Lower lobe of right lung (tissue), 2 donors: ENCODE measurements around the gene BGLAP. TPM values are rescaled to one million over a fixed set of nuclear protein-coding genes. Genes with fewer than 3 reads are reported as not detected.

Experiments used
- ATAC-seq, 2 donors: fragments of 200-7000 bp; cut with Tn5 transposase; one replicate each; pipeline ENCODE4 v1.9.1; 2020 to 2022; ENCODE audit warnings: mild to moderate bottlenecking in 2 of 2, moderate library complexity in 2 of 2
- DNase-seq: peaks from one replicate; pipeline ENCODE4 v3.0.0-alpha.2; 2020
- H3K27ac ChIP-seq: fragments of 200-600 bp; one replicate; pipeline ENCODE4 v1.8.0; 2022
- H3K27me3 ChIP-seq: fragments of 200-600 bp; one replicate; pipeline ENCODE4 v1.8.0; 2022; ENCODE audit warnings: low read depth
- H3K36me3 ChIP-seq: fragments of 200-600 bp; one replicate; pipeline ENCODE4 v1.8.0; 2022; ENCODE audit warnings: mild to moderate bottlenecking
- H3K4me1 ChIP-seq: fragments of 200-600 bp; one replicate; pipeline ENCODE4 v1.8.0; 2022
- H3K4me3 ChIP-seq: fragments of 200-600 bp; one replicate; pipeline ENCODE4 v1.8.0; 2022; ENCODE audit warnings: mild to moderate bottlenecking
- H3K9me3 ChIP-seq: fragments of 200-600 bp; one replicate; pipeline ENCODE4 v1.8.0; 2022
- intact Hi-C: fragments of 100-400 bp; cut with DNase I; formaldehyde crosslinking; loops from one replicate; pipeline ENCODE4 v1.11.0; 2022
- total RNA-seq: library from RNA; stranded (reverse); fragmentation: NEBNext Ultra II Directional; extraction: Animal tissue kit (Norgen Biotek cat#: 25700); gene quantifications from one replicate; pipeline ENCODE4 v1.2.1, GENCODE V29; 2021
- TF ChIP-seq, protein P1 (sequence below): fragments of 200-600 bp; IDR thresholded peaks from one replicate; pipeline ENCODE4 v1.8.0; 2022; ENCODE audit warnings: antibody characterized with exemption, mild to moderate bottlenecking
- donor health status: DM: no; HTN: yes; CAD: no; lungs with severe emphysema.

The BGLAP gene
- total RNA-seq, 1 donor from 2014 or later, result 4.8 TPM

DNA sequence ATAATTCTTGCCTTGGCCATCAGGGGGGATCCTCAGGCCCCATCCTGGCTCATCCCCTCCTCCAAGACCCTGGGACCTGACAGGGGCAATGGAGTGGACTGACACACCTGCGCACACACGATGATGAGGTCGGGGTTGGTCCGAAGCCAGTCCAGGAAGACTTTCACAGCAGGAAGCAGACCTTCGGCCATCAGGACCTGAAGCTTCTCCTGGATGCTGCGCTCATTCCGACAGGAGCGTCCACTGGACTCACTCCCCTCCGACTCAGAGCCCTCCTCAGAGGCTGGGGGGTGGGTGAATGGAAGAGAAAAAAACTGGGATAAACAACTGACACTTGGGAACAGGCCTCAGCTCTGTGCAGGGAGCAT lies 21.3 kb downstream of the BGLAP start:
- no peaks in the 10 kb centered on the region for H3K27me3 ChIP-seq
- ATAC-seq (peak in 1 of 2 donors; percentile 8), DNase-seq (no peak)
- TF ChIP-seq, protein P1, sequence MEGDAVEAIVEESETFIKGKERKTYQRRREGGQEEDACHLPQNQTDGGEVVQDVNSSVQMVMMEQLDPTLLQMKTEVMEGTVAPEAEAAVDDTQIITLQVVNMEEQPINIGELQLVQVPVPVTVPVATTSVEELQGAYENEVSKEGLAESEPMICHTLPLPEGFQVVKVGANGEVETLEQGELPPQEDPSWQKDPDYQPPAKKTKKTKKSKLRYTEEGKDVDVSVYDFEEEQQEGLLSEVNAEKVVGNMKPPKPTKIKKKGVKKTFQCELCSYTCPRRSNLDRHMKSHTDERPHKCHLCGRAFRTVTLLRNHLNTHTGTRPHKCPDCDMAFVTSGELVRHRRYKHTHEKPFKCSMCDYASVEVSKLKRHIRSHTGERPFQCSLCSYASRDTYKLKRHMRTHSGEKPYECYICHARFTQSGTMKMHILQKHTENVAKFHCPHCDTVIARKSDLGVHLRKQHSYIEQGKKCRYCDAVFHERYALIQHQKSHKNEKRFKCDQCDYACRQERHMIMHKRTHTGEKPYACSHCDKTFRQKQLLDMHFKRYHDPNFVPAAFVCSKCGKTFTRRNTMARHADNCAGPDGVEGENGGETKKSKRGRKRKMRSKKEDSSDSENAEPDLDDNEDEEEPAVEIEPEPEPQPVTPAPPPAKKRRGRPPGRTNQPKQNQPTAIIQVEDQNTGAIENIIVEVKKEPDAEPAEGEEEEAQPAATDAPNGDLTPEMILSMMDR, result no peak
- H3K9me3 ChIP-seq, result no peaks in the 10 kb centered on the region
- H3K27ac ChIP-seq, result no peak overlapping the region
- H3K4me1 ChIP-seq, result no peaks in the 10 kb centered on the region
- intact Hi-C loops, result no loop called here
- H3K4me3 ChIP-seq, result no peak overlapping the region
- peaks cover 98% of the 10 kb centered on the region for H3K36me3 ChIP-seq

DNA sequence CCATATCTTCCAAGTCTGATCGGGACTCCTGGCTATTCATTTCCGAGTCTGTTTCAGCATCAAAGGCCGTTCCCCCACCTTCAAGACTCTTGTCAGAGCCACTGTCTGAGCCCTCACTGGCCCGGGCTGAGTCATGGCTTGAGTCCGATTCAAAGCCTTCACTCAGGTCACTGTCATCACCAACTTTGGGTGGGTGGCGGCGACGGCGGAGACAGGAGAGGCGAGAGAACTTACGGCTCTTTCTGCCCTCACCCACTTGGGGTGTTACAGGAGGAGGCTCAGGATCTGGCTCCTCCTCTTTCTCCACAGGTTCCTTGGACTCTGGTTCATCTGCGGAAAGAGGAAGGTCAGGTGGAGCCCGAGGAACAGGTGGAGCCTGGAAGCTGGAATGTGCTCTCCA lies 24.1 kb downstream of the BGLAP start:
- ATAC-seq (no peak), DNase-seq (no peak)
- H3K4me3 ChIP-seq, result no peak overlapping the region
- H3K9me3 ChIP-seq, result no peaks in the 10 kb centered on the region
- peaks cover 98% of the 10 kb centered on the region for H3K36me3 ChIP-seq
- intact Hi-C loops, result no loop called here
- no peaks in the 10 kb centered on the region for H3K4me1 ChIP-seq
- no peak overlapping the region for H3K27ac ChIP-seq
- TF ChIP-seq, protein P1, result no peak
- H3K27me3 ChIP-seq, result no peaks in the 10 kb centered on the region

- H3K27me3 ChIP-seq, result no peaks in the 10 kb centered on the region
- intact Hi-C loops, result no loop called here
- H3K4me3 ChIP-seq, result no peak overlapping the region
- TF ChIP-seq, protein P1, result no peak
- H3K9me3 ChIP-seq, result no peaks in the 10 kb centered on the region
- no peak overlapping the region for H3K27ac ChIP-seq
- H3K4me1 ChIP-seq, result no peaks in the 10 kb centered on the region
- peaks cover 98% of the 10 kb centered on the region for H3K36me3 ChIP-seq
- no peak for DNase-seq
- ATAC-seq, result no peak
Measured at GRCh38 chr1:156268336-156268735, 26.4 kb downstream of the BGLAP start.

GRCh38 chr1:156270314-156270713 lies 28.3 kb downstream of the BGLAP start:
- no peaks in the 10 kb centered on the region for H3K4me1 ChIP-seq
- no peak for ATAC-seq
- TF ChIP-seq, protein P1, result no peak

GRCh38 chr1:156276532-156276931 lies 34.5 kb downstream of the BGLAP start:
- Histone ChIP-seq H3K4me1 (peaks cover 16% of the 10 kb centered on the region), H3K36me3 (peaks cover 83% of the 10 kb centered on the region), H3K4me3 (no peak overlapping the region), H3K9me3 (no peaks in the 10 kb centered on the region), H3K27ac (peak overlapping the region; percentile 3), H3K27me3 (no peaks in the 10 kb centered on the region)
- DNase-seq (no peak), ATAC-seq (no peak)
- intact Hi-C loops, result no loop called here
- TF ChIP-seq, protein P1, result no peak

More at GRCh38 chr1:156270314-156270713, 28.3 kb downstream of the BGLAP start:
- no peak for DNase-seq
- Histone ChIP-seq H3K27ac (no peak overlapping the region), H3K27me3 (no peaks in the 10 kb centered on the region), H3K4me3 (no peak overlapping the region), H3K36me3 (peaks cover 100% of the 10 kb centered on the region), H3K9me3 (no peaks in the 10 kb centered on the region)
- intact Hi-C loops, result no loop called here

DNA sequence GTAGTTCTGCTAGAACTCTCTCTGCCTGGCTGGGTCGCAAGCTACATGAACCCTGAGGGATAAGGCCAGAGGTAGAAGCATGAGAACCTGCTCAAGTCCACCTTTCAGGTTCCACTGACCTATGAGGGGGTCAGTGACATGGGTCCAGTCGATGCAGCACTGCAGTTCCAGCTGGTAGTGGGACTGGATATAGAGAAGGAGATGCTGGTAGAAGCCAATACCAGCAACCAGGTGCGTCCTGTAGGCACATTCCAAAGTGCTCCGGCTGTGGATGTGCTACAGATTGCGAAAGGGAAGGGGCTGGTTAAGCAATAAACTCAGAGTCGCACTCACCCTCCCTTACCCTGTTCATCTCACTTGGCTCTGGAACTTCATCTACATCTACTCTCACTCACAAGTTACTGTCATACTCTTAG lies 35.0 kb downstream of the BGLAP start:
- DNase-seq (no peak), ATAC-seq (peak; percentile 13 to 23)
- peaks cover 79% of the 10 kb centered on the region for H3K36me3 ChIP-seq
- H3K4me3 ChIP-seq, result no peak overlapping the region
- intact Hi-C loops, result no loop called here
- peak overlapping the region; percentile 3 for H3K27ac ChIP-seq
- no peaks in the 10 kb centered on the region for H3K27me3 ChIP-seq
- no peaks in the 10 kb centered on the region for H3K9me3 ChIP-seq
- peaks cover 19% of the 10 kb centered on the region for H3K4me1 ChIP-seq
- TF ChIP-seq, protein P1, result no peak
